H9 (cell line): ENCODE measurements around the gene SHISA9. TPM values are rescaled to one million over a fixed set of nuclear protein-coding genes. Genes with fewer than 3 reads are reported as not detected.

Source experiments
- DNase-seq: peaks from one replicate; pipeline ENCODE4 v3.0.0-alpha.2; 2017
- H2AFZ ChIP-seq: one replicate; pipeline ENCODE4 v1.6.1; 2013; ENCODE audit warnings: mild to moderate bottlenecking, low read length, control low read depth, moderate library complexity
- H2AK5ac ChIP-seq: 2 replicates; pipeline ENCODE4 v1.6.1; 2013; ENCODE audit warnings: low read length, control low read depth, mixed read lengths; ENCODE audit not compliant: insufficient read length
- H2BK120ac ChIP-seq: one replicate; pipeline ENCODE4 v1.6.1; 2013; ENCODE audit warnings: low read depth, mild to moderate bottlenecking, low read length, control low read depth, inconsistent platforms; ENCODE audit not compliant: poor library complexity, severe bottlenecking
- H2BK12ac ChIP-seq: 2 replicates; pipeline ENCODE4 v1.6.1; 2013; ENCODE audit warnings: low read length, control low read depth, mixed read lengths, low read depth; ENCODE audit not compliant: insufficient read length
- H2BK15ac ChIP-seq: 2 replicates; pipeline ENCODE4 v1.6.1; 2013; ENCODE audit warnings: low read depth, low read length, control low read depth
- H2BK20ac ChIP-seq: one replicate; pipeline ENCODE4 v1.6.1; 2013; ENCODE audit warnings: low read depth, mild to moderate bottlenecking, low read length, control low read depth, inconsistent platforms; ENCODE audit not compliant: poor library complexity, severe bottlenecking
- H2BK5ac ChIP-seq: 2 replicates; pipeline ENCODE4 v1.6.1; 2013; ENCODE audit warnings: low read length, control low read depth, mixed read lengths; ENCODE audit not compliant: insufficient read length
- H3K14ac ChIP-seq: 2 replicates; pipeline ENCODE4 v1.6.1; 2013; ENCODE audit warnings: low read length, control low read depth; ENCODE audit not compliant: insufficient read depth
- H3K18ac ChIP-seq: 2 replicates; pipeline ENCODE4 v1.6.1; 2013; ENCODE audit warnings: low read depth, mild to moderate bottlenecking, mixed read lengths, low read length, control low read depth; ENCODE audit not compliant: insufficient read length
- H3K23ac ChIP-seq: 2 replicates; pipeline ENCODE4 v1.6.1; 2013; ENCODE audit warnings: low read length, control low read depth, mixed read lengths, low read depth; ENCODE audit not compliant: insufficient read length
- H3K23me2 ChIP-seq: 2 replicates; pipeline ENCODE4 v1.6.1; 2013; ENCODE audit warnings: low read depth, mild to moderate bottlenecking, mixed read lengths, low read length, control low read depth; ENCODE audit not compliant: insufficient read length, poor library complexity, severe bottlenecking
- H3K27ac ChIP-seq: 2 replicates; pipeline ENCODE4 v1.5.1; 2013; ENCODE audit warnings: low read length, control low read depth, mixed read lengths, low read depth; ENCODE audit not compliant: insufficient read length
- H3K27me3 ChIP-seq: 2 replicates; pipeline ENCODE4 v1.6.1; 2013; ENCODE audit warnings: low read length, control low read depth, inconsistent platforms; ENCODE audit not compliant: insufficient read depth
- H3K4ac ChIP-seq: 2 replicates; pipeline ENCODE4 v1.6.1; 2013; ENCODE audit warnings: low read depth, mild to moderate bottlenecking, control low read depth, inconsistent platforms, low read length, moderate library complexity
- H3K4me1 ChIP-seq: 2 replicates; pipeline ENCODE4 v1.6.1; 2013; ENCODE audit warnings: low read length, control low read depth, inconsistent platforms; ENCODE audit not compliant: insufficient read depth
- H3K4me2 ChIP-seq: 2 replicates; pipeline ENCODE4 v1.6.1; 2013; ENCODE audit warnings: low read length, control low read depth, mixed read lengths; ENCODE audit not compliant: insufficient read length, insufficient read depth
- H3K56ac ChIP-seq: 2 replicates; pipeline ENCODE4 v1.6.1; 2013; ENCODE audit warnings: low read depth, mild to moderate bottlenecking, mixed read lengths, low read length, control low read depth; ENCODE audit not compliant: insufficient read length
- H3K79me1 ChIP-seq: 2 replicates; pipeline ENCODE4 v1.6.1; 2013; ENCODE audit warnings: low read depth, mild to moderate bottlenecking, moderate library complexity, low read length, control low read depth, inconsistent platforms; ENCODE audit not compliant: insufficient read depth, poor library complexity, severe bottlenecking
- H3K79me2 ChIP-seq: 2 replicates; pipeline ENCODE4 v1.6.1; 2013; ENCODE audit warnings: low read length, control low read depth, inconsistent platforms; ENCODE audit not compliant: insufficient read depth
- H3K9ac ChIP-seq: 2 replicates; pipeline ENCODE4 v1.6.1; 2013; ENCODE audit warnings: low read length, control low read depth, mixed read lengths; ENCODE audit not compliant: insufficient read length; ENCODE audit errors: extremely low read depth
- H3K9me3 ChIP-seq: one replicate; pipeline ENCODE4 v1.6.1; 2013; ENCODE audit warnings: low read depth, low read length, inconsistent platforms; ENCODE audit not compliant: control insufficient read depth
- H3T11ph ChIP-seq: one replicate; pipeline ENCODE4 v1.6.1; 2013; ENCODE audit warnings: mild to moderate bottlenecking, low read length, control low read depth, inconsistent platforms
- H4K20me1 ChIP-seq: one replicate; pipeline ENCODE4 v1.6.1; 2013; ENCODE audit not compliant: control insufficient read depth, insufficient read length, insufficient read depth
- H4K5ac ChIP-seq: 2 replicates; pipeline ENCODE4 v1.6.1; 2013; ENCODE audit warnings: low read depth, mild to moderate bottlenecking, mixed read lengths, low read length, control low read depth; ENCODE audit not compliant: insufficient read length
- H4K8ac ChIP-seq: replicated peaks from 2 replicates; pipeline ENCODE4 v1.6.1; 2013; ENCODE audit warnings: low read length, control low read depth, mixed read lengths, low read depth; ENCODE audit not compliant: insufficient read length
- H4K91ac ChIP-seq: 2 replicates; pipeline ENCODE4 v1.6.1; 2013; ENCODE audit warnings: low read depth, mild to moderate bottlenecking, moderate library complexity, mixed read lengths, low read length, control low read depth; ENCODE audit not compliant: insufficient read length
- H3K27ac Mint-ChIP-seq, 3 experiments: 2 replicates in 2 of 3; 3 replicates in 1 of 3; pipeline ENCODE4 v1.8.0; 2020 to 2021; ENCODE audit warnings: mixed read lengths in 3 of 3, mild to moderate bottlenecking in 1 of 3, moderate library complexity in 1 of 3
- H3K27me3 Mint-ChIP-seq: 2 replicates; pipeline ENCODE4 v1.8.0; 2021; ENCODE audit warnings: low read depth, mild to moderate bottlenecking, moderate library complexity, mixed read lengths
- H3K36me3 Mint-ChIP-seq, 3 experiments: 2 replicates in 2 of 3; 3 replicates in 1 of 3; pipeline ENCODE4 v1.8.0; 2020 to 2021; ENCODE audit warnings: low read depth in 3 of 3, mixed read lengths in 3 of 3; ENCODE audit not compliant: insufficient read depth in 1 of 3
- H3K4me1 Mint-ChIP-seq, 2 experiments: 2 replicates each; pipeline ENCODE4 v1.8.0; 2020; ENCODE audit warnings: mixed read lengths in 2 of 2
- H3K4me3 Mint-ChIP-seq, 2 experiments: 2 replicates in 1 of 2; 3 replicates in 1 of 2; pipeline ENCODE4 v1.8.0; 2020 to 2021; ENCODE audit warnings: mild to moderate bottlenecking in 2 of 2, mixed read lengths in 2 of 2, moderate library complexity in 1 of 2
- H3K9me3 Mint-ChIP-seq, 2 experiments: 2 replicates in 1 of 2; 3 replicates in 1 of 2; pipeline ENCODE4 v1.8.0; 2020; ENCODE audit warnings: mild to moderate bottlenecking in 2 of 2, mixed read lengths in 2 of 2, moderate library complexity in 1 of 2
- WGBS: extraction: QIAGEN DNeasy Blood & Tissue Kit; methylation state at CpG from one replicate; pipeline ENCODE4 v1.1.7; 2013; ENCODE audit warnings: missing lambda C conversion rate, low lambda C conversion rate, mixed read lengths; ENCODE audit not compliant: insufficient read length; ENCODE audit errors: extremely low coverage; 5-methylcytosine and 5-hydroxymethylcytosine counted together
- total RNA-seq: library from RNA; stranded (reverse); gene quantifications from 2 replicates; pipeline ENCODE4 v1.2.1, GENCODE V29; 2021
- TF ChIP-seq, protein P1 (sequence below): fragments of 200-600 bp; sonication (generic); conservative IDR thresholded peaks from 3 replicates; pipeline ENCODE4 v1.8.0; 2021; ENCODE audit warnings: antibody characterized with exemption, mild to moderate bottlenecking

Gene SHISA9
- total RNA-seq, 1 experiment from 2014 or later: 7.0 TPM

DNA sequence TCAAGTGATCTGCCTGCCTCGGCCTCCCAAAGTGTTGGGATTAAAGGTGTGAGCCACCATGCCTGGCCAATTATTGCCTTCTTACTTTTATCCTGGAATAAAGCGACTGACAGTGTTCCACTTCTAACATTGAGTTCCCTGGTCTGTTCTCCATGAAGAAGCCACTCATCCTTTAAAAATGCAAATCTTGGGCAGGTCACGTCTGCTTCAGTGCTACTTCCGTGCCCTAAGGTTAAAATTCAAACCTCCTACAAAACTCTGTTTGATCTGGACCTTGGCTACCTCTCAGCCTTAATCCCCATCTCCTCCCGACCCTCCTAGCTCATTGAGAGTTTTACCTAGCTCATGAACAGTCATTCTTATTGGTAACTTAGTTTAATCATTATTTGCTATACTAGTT is 9.6 kb upstream of the SHISA9 start:
- H3K4me3 Mint-ChIP-seq: no peak overlapping the region
- Histone ChIP-seq H3K79me1 (no peaks in the 10 kb centered on the region), H2BK12ac (no peak overlapping the region), H3K56ac (no peak overlapping the region), H2BK20ac (no peak overlapping the region), H2BK15ac (no peak overlapping the region), H3T11ph (no peak overlapping the region), H3K9ac (no peak overlapping the region), H3K4me2 (no peak overlapping the region), H2AK5ac (no peak overlapping the region), H3K14ac (no peak overlapping the region), H3K4me1 (no peaks in the 10 kb centered on the region), H4K91ac (no peak overlapping the region), H3K23me2 (no peaks in the 10 kb centered on the region), H3K27ac (no peak overlapping the region), H2BK120ac (no peak overlapping the region), H3K79me2 (no peaks in the 10 kb centered on the region), H3K18ac (no peak overlapping the region), H3K4ac (no peak overlapping the region), H2BK5ac (no peak overlapping the region), H4K5ac (no peak overlapping the region), H3K9me3 (no peaks in the 10 kb centered on the region), H4K8ac (no peak overlapping the region), H3K23ac (no peak overlapping the region), H3K27me3 (no peaks in the 10 kb centered on the region), H4K20me1 (no peaks in the 10 kb centered on the region), H2AFZ (no peak overlapping the region)
- H3K4me1 Mint-ChIP-seq: peaks cover 2% of the 10 kb centered on the region in 2 experiments; a peak in 2 of 4 replicates
- H3K9me3 Mint-ChIP-seq: no peaks in the 10 kb centered on the region; a peak in 2 of 5 replicates
- peaks cover 2% of the 10 kb centered on the region for H3K27me3 Mint-ChIP-seq
- TF ChIP-seq, protein P1, sequence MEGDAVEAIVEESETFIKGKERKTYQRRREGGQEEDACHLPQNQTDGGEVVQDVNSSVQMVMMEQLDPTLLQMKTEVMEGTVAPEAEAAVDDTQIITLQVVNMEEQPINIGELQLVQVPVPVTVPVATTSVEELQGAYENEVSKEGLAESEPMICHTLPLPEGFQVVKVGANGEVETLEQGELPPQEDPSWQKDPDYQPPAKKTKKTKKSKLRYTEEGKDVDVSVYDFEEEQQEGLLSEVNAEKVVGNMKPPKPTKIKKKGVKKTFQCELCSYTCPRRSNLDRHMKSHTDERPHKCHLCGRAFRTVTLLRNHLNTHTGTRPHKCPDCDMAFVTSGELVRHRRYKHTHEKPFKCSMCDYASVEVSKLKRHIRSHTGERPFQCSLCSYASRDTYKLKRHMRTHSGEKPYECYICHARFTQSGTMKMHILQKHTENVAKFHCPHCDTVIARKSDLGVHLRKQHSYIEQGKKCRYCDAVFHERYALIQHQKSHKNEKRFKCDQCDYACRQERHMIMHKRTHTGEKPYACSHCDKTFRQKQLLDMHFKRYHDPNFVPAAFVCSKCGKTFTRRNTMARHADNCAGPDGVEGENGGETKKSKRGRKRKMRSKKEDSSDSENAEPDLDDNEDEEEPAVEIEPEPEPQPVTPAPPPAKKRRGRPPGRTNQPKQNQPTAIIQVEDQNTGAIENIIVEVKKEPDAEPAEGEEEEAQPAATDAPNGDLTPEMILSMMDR: no peak
- DNase-seq: no peak
- H3K27ac Mint-ChIP-seq: no peak overlapping the region
- no CpG with 5 or more reads among the region's 5 CpGs for WGBS
- H3K36me3 Mint-ChIP-seq: no peaks in the 10 kb centered on the region; a peak in 1 of 7 replicates
